GM18499 (cell line): ENCODE data around the gene ZNF705A.
"Not testable (repeated sequence)": the region's sequence is repeated elsewhere in the genome, so short reads cannot be mapped to it uniquely, and the experiment has no call there.

Source experiments
- ATAC-seq: cut with Tn5 transposase; IDR thresholded peaks from one replicate; pipeline ENCODE4 v1.9.1; 2021; ENCODE audit warnings: moderate number of reproducible peaks; ENCODE audit not compliant: insufficient read depth, unreplicated experiment

ZNF705A gene

DNA sequence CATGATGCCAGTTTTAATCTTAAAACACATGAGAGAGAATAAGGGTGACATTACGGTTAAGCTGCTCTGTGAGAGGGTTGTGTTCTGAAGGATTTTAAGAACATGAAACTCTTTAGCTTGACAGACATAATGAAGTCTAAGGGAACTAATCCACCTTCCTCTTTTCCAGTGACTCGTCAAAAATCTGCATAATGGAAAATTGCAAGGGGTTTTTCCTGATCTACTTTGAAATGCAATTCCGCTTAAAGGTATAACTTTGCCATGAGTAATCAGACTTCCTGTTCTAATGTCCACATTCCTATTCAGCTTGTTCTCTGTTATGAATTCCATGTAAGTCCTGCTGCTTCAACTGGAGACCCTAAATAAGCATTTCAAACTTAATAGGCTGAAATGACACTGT is at the start of gene ZNF705A:
Gene ZNF705A, plus strand, starts transcription at position 171 of the 400 bp plus-strand sequence. CDS start 15,611 bp downstream, outside the sequence.
- no peak for ATAC-seq

DNA sequence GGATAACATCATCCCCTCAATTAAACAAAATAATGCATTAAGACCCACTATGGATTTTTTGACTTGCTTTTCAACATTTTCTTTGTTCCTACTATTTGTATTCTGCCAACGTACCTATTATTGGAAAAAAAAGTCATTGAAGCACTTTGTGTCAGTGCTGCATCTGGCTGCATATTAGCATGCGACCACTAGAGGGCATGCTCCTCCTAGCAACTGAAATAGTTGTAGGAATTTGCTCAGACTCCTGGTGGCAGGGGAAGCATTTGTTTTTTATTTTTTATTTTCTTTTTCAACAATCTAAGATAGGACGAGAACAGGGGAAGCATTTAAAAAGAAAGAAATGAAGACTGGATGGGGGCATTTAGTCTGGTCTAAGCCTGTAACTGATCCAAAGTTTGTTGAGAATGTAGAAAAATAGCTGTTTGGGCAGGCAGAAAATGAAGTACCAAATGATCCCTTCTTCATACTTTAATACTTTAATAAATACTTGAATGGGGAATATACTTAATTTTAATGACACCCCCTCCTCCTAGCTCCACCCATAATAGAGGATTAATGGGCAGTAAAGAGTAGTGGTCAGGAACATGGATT is 47.9 kb upstream of the ZNF705A start:
- ATAC-seq: no peak

DNA sequence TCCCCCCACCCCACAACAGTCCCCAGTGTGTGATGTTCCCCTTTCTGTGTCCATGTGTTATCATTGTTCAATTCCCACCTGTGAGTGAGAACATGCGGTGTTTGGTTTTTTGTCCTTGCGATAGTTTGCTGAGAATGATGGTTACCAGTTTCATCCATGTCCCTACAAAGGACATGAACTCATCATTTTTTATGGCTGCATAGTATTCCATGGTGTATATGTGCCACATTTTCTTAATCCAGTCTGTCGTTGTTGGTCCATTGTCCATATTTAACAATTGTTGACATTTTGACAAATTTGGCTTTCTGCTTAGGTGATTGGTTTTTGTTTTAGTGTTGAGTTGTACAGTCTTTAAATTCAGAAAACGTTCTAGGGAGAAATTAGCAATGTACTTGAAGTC is 43.7 kb upstream of the ZNF705A start:
- not testable (repeated sequence) for ATAC-seq

DNA sequence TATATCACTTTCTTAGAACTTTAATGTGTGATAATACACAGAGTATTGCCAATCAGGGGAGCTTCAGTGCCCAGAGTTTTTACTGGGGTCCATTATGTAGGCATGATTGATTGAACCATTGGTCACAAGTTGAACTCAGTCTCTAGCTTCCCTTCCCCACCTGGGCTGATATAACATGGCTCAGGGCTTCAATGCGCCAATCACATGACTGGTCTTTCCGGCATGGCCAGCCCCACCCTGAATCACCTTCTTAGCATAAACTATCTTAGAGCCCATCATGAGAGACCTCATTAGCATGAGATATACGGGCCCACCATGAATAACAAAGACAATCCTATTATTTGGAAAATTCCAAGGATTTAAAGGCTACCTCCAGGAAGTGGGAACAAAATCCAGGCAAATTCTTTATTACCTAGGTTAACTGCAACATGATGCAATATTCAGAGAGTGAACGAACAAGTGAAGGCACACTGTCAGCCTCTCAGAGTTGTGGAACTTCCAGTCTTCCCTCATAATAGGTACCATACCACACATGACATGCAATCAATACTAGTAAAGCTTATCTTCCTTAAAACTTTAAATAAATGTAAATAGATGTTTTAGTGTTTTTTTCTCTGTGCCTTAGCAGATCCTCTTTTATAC is 36.6 kb upstream of the ZNF705A start:
- no peak for ATAC-seq

DNA sequence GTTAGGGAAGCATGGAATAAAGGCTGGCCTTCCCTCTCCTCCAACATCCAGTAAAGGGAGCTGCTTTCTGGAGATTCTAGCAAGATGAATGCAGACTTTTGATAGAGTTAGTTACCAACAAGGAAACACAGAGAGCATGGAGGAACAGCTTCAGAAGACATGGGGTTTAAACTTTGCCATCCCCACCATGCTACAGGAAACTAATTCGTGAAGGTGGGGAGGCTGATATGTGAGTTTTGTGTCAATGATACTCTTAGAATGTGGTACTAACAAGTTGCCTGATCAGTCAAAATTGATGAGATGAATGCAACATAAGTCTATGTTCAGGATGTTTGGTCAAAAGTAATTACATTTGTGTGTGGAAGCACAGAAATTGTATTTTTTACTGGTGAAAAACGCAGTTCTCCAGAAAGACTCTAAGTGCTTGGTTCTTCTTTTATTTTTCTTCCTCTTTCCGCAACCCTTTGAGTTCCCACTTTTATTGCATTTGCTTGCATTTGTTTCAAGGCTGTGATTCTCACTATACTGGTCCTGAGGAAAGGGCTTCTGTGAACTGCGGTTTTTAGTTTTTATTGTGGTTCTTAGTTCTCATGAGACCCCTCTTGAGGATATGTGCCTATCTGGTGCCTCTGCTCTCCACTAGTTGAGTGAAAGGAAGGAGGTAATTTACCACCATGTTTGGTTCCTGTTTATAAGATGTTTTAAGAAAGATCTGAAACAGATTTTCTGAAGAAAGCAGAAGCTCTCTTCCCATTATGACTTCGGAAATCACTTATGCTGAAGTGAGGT is 33.5 kb upstream of the ZNF705A start, which contains the start of gene CLEC4A:
Gene CLEC4A, plus strand, starts transcription at position 494 of the 789 bp plus-strand sequence. Its CDS starts 262 bp downstream, at position 756.
- ATAC-seq: no peak

DNA sequence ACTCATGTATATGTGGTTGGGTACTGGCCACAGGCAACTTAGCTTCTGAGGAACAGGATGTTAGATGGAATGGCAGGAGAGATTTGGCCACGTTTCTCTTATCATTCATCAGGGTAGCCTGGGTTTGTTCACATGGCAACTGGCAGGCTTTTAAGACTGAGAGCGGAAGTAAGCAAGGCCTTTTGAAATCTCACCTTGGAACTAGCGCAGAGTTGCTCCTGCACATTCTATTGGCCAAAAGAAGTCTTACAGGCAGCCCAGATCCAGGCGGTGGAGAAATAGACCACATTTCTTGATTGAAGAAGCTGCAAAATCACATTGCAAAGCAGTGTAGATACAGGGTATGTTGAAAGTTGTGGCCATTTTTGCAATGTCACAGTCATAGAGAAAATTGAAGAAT is 29.7 kb upstream of the ZNF705A start:
- ATAC-seq: no peak

DNA sequence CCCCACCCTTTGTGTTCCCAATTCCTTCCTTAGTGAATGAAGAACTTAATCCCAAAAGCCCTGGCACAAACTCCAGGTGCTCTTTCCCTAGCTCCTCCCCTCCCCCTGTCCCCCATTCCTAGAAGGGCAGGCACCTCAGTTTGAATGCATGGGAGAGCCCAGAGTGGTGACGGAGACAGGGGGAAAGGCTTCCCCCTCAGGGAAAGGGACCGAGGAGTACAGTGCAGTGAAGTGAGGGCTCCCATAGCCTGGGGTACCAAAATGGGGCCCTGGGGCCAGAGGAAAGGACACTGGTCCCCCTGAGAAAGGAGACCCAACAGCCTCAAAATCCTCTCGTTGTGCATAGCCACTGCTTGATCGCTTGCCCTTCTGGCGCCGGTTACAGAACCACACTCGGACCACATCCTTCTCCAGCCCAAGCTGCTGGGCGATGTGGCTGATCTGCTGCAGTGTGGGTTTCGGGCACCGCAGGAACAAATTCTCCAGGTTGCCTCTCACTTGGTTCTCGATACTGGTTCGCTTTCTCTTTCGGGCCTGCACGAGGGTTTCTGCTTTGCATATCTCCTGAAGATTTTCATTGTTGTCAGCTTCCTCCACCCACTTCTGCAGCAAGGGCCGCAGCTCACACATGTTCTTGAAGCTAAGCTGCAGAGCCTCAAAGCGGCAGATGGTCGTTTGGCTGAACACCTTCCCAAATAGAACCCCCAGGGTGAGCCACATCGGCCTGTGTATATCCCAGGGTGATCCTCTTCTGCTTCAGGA is 23.0 kb upstream of the ZNF705A start:
- not testable (repeated sequence) for ATAC-seq

DNA sequence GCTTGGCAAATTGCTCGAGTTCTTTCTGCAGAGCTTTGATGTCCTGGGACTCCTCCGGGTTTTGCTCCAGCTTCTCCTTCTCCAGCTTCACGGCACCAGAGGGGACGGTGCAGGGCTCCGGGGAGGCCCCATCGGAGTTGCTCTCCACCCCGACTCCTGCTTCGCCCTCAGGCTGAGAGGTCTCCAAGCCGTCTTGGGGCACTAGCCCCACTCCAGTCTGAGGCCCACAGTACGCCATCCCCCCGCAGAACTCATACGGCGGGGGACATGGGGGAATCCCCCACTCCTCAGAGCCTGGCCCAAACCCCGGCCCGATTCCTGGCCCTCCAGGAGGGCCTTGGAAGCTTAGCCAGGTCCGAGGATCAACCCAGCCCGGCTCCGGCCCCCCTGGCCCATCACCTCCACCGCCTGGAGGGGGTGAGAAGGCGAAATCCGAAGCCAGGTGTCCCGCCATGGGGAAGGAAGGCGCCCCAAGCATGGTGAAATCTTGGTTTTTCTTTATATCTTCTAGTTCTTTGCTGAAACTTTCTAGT is 22.4 kb upstream of the ZNF705A start:
- not testable (repeated sequence) for ATAC-seq

DNA sequence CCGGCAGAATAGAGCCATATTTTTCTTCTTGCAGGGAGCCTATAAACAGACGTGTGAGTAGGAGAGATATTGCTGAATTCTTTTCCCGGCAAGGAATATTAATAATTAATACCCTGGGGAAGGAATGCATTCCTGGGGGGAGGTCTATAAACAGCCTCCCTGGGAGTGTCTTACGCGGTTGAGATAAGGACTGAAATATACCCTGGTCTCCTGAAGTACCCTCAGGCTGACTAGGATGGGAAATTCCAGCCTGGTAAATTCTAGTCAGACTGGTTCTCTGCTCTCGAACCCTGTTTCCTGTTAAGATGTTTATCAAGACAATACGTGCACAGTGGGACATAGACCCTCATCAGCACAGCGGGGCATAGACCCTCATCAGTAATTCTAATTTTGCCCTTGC is 15.2 kb upstream of the ZNF705A start:
- ATAC-seq: not testable (repeated sequence)

DNA sequence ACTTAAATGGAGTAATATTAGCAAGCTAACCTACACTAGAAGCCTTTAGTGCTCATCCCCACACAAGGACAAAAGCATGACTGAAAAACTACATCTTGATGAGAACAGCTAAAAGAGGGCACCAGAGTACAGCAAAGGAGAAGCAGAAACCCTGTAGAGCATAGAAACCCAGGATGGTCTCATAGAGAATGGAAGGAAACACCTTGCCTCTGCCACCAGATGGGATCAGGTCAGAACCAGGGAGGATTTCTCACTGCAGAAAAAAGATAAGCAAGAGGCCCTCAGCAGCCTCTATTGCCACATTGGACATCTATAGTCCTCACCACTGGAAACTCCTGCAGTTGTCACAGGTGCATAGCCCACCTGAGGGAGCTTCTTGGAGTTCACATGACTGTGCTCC is 13.6 kb upstream of the ZNF705A start:
- no peak for ATAC-seq

DNA sequence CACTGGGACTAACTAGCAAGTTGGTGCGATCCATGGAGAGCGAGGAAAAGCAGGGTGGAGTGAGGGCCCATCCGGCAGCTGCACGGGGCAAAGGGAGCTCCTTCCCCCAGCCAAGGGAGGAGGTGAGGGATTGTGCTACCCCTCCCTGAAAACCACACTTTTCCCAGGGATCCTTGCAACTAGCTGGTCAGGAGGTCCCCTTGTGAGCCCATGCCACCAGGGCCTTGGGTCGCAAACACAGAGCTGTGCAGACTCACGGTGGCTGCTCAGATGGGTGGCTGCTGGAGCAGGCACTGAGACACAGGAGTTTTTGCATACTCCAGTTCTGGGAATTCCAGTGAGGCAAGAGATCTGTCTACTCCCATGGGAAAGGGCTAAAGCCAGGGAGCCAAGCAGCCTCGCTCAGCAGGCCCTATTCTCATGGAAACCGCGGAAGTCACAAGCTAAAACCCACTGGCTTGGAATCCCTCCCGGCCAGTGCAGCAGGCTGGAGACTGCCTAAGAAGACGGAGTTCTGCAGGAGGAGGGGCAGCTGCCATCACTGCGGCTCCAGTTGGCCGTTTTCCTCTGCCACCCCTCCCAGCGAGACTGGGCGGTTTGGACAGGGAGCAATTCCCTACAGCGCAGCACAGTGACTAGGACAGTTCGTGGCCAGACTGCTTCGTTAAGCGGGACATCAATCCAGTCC is 10.9 kb upstream of the ZNF705A start:
- no peak for ATAC-seq

DNA sequence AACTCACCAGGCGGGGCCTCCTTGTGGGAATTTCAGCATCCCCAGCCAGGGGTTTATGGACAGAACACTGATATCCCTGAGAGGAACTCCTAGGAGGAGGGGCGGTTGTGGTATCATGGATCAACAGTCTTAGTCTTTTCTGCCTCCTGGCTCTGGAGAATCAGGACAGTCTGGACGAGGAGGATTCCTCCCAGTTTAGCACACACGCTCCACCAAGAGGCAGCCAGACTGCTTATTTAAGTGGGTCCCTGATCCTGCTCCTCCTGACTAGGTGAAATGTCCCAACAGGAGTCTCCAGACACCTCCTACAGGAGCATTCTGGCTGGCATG is 10.4 kb upstream of the ZNF705A start:
- ATAC-seq: no peak

DNA sequence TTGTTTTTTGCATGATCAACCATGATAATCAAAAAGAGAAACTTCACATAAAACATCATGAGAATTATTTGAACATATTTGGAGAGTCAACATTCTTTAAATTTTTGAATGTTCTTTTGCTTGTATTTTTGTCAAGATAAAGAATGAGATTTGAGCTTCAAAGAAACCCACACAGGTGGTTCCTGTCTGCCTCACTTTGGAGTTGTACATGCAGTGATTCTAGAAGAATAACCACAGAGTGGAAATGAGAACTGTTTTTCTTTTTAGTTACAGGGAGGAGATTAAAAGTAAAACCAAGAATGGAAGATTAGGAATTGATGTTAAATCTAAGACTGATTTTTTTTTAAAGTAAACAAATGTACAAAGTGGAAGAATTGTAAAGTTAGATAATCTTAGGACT is 2.3 kb upstream of the ZNF705A start:
- no peak for ATAC-seq

DNA sequence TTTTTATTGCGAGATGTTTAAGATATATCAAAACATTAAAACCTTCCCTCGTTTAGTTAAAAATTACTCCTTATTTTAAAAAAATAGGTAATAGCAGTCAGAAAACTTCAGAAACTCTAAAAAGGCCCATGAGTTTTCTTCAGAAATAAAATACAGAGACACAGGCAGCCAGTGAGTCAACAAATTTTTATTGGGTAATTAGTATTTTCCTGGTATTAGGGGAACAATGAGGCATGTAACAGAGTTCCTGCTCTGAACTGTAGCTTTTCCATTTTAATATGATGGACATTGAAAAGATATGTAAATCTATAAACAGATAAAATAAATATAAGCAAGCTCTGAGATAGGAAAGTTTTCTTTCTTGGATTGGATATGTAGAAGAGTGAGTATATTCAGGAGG is 399 bp upstream of the ZNF705A start:
- ATAC-seq: no peak

DNA sequence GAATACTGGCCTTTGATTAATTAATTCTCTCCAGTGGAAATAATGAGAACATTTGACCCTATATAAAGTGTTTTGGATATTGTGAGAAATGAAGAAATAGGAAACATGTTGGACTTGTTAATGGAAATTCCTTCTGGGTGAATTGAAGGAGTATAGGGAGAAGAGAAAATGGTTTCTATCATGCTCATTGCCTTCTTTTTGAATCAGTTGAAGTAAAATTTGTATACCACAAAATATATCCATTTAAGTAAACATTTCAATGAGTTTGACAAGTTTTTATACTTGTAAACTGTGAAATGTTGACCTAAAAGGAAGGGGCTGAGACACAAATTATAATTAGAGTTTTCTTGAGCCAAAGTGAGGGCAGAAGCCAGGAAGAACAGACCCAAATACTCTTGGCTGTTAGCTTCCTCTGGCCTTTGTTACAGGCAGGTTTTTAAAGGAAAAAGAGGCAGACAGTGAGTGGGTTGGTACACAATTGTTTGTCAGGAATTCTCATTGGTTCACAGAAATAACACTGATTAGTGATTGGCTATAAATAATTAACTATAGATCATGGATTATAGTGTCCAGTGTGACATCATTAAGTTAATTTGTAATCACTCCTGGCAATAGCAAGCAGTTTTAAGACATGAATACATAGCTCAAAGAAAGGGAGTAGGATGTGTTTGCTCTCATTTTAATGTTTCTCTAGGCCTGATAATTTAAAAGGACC is 826 bp downstream of the ZNF705A start:
- no peak for ATAC-seq

DNA sequence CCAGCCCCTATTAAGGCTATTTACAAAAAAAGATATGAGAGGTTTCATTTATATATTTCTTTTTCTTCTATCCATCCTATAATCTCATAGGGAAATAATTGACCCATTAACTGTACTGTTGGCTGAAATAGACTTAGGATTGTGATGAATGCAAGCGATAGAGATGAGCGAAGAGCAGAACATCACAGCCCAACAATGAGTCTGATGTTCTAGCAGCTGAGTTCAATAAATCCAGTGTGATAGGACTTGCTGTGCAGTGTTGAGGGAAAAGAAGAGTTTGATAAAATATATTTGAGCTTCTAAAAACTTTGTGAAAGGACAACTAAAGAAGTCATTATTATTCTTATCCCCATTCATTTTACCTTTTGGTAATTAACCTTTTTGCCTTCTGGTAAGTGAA is 16.1 kb downstream of the ZNF705A start:
- ATAC-seq: not testable (repeated sequence)

DNA sequence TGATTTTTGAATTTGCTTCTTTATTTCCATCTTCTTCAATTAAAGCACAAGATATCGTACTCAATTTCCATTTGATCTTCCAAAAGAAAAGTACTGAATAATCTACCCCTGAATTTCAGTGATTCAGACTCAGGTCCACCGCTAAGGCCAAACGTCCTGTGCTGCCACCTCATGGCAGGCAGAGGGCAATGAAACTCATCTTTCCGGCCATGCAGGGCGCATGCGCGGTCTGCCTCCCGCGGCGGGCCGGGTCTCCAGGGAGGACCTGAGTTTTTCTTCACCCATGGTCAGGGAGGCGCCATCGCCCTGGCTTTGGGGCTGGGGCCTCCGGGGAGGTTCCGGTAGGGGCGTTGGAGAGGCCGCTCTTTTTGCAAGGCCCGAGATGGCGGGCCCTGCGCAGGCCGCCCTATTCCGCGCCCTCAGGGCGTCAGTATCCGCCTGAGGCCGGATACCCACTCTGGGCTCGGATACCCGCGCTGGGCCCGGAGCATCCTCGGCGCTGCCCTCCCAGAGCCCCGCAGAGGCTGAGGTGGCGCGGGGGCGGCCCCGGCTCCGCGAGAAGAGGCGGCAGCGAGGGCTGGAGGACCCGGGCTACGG is 23.3 kb downstream of the ZNF705A start:
- not testable (repeated sequence) for ATAC-seq

DNA sequence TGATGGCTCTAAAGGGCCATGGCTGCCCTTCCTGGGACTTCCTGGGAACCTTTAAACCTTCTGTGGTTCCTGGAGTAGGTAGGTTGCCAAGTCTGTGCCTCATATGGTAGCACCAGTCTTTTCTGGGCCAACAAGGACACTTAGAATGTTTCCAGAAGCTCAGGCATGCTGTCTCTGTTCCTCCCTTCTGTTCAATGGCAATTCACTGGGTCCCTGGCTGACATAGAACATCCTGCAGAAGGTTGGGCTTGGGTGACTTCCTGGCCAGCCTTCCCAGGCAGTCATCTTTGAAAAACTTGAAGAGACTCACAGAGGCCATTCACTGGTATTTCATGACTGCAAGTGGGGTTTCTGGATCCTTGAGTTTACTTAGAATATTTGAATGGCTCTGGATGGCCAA is 24.5 kb downstream of the ZNF705A start:
- ATAC-seq: not testable (repeated sequence)

DNA sequence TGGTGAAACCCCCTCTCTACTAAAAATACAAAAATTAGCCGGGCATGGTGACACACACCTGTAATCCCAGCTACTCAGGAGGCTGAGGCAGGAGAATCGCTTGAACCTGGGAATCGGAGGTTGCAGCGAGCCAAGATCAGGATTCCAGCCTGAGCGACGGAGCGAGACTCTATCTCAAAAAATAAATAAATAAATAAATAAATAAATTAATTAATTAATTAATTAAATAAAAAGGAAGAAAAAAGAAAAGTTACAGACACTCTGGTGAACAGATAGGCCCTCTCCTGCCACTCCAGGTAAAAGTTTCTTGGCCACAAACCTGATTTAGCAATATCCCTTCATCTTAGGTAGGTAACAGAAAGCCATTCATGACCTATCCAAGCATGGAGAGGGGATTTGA is 26.1 kb downstream of the ZNF705A start:
- ATAC-seq: not testable (repeated sequence)
